ENCODE results near the gene TRIM6. TPM values are rescaled to one million over a fixed set of nuclear protein-coding genes. Genes with fewer than 3 reads are reported as not detected.
"Not testable (repeated sequence)": the region's sequence is repeated elsewhere in the genome, so short reads cannot be mapped to it uniquely, and the experiment has no call there.

The TRIM6 gene
- polyA plus RNA-seq, 10 donors = 1.0 to 2.3 (median 1.6) TPM

DNA sequence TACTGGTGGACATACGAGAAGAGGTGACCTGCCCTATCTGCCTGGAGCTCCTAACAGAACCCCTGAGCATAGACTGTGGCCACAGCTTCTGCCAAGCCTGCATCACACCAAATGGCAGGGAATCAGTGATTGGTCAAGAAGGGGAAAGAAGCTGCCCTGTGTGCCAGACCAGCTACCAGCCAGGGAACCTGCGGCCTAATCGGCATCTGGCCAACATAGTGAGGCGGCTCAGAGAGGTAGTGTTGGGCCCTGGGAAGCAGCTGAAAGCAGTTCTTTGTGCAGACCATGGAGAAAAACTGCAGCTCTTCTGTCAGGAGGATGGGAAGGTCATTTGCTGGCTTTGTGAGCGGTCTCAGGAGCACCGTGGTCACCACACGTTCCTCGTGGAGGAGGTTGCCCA, 6.9 kb downstream of the TRIM6 start:
- DNase-seq = no peak

DNA sequence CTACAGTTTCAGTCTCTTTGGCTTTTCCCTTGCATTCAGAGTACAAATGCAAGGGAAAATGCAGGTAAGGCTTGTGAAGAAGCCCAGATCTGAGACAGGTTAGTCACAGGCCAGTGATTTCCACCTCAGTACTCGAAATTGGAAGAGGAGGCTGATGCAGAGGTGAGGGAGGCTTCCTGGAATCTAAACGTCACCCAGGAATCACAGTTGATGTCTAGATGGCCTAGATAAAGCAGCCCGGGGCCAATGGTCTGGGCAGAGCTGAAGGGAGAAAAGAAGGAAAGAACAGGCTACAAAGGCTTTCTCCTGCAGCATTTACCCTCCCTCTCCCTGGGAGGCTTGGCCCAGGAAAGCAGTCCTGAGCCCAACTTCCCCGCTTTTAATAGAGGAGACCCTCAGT, 8.5 kb downstream of the TRIM6 start:
- no peak for DNase-seq

DNA sequence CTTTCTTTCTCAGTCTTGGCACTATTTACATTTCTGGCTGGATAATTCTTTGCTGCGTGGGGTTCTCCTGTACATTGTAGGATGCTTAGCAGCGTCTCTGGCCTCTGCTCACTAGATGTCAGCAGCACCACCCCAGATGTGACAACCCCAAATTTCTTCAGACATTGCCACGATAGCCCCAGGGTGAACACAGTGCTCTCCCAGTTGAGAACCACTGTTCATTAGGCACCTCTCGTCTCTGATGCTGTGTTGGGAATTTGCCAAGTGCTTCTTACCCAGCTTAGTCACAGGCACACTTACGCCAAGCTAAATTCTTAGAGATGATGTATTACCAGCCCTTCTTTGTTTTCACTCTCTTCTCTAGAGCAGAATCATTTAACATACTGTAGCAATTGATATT, 9.4 kb downstream of the TRIM6 start:
- DNase-seq = peak in 1 of 3 donors; percentile 42

DNA sequence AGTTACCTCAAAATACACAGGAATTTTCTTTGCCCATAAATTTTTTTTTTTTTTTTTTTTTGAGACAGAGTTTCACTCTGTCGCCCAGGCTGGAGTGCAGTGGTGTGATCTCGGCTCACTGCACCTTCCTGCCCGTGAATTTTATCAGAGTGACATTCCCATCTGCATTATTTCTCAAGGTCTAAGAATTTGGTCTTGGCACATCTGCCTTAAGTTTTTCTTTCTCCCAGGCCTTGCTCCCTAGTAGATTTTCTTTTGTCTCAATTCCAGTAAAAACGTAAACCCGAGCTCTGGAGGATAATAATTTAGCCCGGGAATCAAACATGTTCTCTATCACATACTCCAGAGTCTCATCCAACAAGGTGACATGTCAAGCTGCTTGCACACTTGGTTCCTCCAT, 12.4 kb downstream of the TRIM6 start:
- no peak for DNase-seq

DNA sequence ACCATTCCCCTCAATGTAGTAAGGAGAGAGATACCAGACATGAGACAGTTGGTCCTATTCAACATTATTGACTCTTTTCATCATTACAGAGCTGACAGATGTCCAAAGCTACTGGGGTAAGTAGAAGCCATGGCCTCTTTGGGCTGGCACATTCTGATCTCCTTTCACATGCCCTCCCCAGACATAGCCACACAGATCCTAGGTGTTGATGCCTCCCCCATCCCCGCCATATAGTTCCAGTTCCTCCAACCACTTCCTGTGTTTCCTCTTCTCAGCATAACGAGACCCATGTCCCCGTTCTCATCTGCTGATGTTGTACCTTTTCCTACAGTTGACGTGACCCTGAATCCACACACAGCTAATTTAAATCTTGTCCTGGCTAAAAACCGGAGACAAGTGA, 14.0 kb downstream of the TRIM6 start:
- no peak for DNase-seq

DNA sequence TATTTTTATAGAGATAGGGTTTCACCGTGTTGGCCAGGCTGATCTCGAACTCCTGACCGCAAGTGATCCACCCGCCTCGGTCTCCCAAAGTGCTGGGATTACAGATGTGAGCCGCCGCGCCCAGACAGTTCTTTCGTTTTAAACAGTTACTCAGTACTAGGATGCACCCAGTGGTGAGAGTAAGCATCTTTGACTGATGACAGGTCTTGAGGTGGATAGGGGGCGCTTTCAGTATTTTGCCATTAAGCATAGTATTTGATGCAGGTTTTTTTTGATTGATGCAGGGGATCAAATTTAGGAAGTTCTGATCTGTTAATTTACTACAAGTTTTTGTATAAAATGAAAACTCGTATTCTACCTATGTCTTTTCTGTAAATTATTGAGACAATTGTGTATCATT, 15.2 kb downstream of the TRIM6 start:
- DNase-seq = no peak

DNA sequence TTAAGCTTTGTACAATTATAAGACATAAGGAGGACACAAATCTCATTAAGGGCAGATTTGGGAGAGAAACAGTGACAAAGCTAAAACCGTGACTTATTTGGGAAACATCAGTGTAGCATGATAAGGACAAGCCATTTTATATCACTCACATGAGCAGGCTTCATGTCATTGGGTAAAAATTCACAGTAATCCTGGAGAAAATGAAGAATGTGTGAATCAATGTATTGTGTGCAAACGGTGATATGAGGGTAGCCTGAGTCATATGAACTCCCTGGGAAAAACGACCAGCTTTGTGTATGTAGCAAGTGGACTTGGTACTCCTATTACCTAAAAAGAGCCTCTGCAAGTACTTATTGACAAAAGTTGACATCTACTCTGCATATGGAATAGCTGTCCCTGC, 22.4 kb downstream of the TRIM6 start:
- DNase-seq = peak in 1 of 3 donors; percentile 36

DNA sequence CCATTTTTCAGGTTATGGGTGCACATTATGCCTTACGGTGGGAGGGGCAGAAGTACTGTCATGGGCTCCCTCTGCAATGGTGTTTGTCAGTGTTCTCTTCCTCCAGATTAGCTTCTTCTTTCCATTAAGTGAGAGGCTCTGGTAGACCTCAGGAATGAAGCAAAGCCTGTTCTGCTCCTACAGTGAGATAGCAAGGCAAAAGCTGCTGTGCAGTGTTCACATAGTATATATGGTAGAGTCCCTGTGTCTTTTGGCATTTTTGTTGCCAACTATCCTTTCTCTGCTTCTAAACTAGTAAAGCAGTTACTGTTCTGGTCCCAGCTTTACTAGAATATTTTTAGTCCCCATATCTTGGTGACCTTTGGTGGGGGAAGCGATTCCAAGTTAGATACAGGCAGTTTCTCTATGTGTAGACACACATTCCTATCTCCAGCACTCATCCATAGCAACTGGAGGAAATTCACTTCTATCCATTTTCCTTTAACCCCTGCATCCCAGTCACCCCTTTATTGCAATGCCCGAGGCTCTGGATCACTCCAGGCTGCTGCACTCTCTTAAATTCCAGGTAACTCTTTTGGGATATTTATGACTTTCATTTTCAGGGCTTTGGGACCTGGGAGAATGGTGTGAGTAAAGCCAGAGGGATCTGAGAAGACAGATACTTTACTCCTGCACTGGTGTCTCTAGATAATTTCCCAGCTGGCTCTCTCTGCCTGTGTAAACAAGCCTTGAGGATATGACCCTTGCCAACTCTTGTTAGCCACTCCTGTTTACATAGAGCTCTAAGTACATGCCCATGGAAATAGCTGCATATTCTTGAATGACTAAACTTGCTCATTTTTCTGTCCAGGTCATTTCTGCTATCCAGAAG, 24.4 kb downstream of the TRIM6 start:
- DNase-seq = no peak

DNA sequence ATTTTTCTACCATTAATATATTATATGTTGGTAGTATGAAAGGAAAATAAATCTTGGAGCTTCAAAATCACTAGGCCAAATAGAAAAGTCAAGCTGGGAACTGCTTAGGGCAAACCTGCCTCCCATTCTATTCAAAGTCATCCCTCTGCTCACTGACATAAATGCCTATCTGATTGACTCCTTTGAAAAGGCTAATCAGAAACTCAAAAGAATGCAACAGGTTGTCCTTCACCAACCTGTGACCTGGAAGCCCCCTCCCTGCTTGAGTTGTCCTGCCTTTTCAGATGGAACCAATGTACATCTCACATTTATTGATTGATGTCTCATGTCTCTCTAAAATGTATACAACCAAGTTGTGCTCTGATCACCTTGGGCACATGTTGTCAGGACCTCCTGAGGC, 25.1 kb downstream of the TRIM6 start:
- DNase-seq = no peak

DNA sequence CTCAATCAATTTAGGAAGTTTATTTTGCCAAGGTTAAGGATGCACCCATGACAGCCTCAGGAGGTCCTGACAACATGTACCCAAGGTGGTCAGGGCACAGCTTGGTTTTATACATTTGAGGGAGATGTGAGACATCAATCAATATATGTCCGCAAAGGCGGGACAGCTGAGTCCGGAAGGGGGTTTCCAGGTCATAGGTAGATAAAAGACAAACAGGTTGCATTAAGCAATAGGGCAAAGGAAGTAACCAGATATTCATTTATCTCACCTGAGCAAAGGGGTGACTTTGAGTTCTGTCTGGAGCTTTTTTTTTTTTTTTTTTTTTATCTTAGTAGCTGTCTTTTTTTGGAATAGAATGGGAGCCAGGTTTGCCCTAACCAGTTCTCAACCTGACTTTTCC, 26.4 kb downstream of the TRIM6 start:
- DNase-seq = no peak

DNA sequence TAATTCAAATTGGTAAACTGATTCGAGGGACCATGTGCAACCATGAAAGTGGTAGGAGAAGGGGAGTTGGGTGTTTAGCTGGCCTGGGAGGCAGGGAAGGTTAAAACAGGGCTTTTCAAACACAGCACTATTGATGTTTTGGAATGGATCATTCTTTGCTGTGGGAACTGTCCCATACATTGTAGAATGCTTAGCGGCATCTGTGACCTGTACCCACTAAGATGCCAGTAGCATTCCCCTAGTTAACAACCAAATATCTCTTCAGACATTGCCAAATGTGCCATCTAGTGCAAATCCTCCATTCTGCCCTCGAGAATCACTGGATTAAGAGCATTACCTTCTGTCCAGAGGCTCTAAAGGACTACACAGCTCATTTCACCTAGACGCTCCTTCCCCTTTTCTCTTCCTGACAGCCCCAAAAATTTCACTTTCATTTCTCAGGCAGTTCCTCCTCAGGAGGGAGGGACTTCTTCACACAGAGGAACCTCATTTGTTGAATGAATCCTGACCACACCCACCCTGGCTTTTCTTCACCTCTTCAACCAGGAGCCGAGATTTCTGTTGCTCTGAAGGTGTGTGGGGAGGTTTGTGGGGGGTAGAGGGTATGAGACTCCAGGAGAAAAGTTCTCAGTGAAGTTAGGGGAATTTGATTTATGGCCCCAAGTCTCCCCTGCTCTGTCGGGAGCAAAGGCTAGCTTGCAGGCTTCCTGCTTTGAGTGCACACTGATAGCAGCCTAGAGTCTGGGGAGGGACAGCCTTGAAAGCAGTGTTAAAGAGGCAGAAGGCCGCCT, 28.2 kb downstream of the TRIM6 start, which contains the start of gene TRIM34:
TSS of gene TRIM34 (plus strand) at position 513 of the 791 bp plus-strand sequence. CDS start 7,331 bp downstream, outside the sequence.
- peak; percentile 71 to 92 (median 72) for DNase-seq

DNA sequence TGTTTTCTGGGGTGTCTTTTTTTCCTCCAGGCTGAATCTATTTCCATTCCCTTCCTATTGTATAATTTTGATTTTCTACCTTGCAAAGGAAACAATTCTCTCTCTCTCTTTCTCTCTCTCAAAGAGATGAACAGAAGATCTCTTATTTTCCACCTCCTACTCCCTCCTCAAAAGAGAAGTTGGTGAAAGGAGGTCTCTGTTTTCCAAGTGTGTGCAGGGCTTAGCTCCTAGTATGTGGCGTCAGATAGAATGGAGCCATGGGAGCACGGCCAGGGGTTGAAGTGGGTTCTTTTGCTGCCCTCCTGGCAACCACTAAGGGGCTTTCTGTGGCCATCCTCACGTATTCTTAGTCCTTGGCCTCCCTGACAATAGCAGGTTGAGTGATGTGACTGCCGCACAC, 28.8 kb downstream of the TRIM6 start:
- no peak for DNase-seq

DNA sequence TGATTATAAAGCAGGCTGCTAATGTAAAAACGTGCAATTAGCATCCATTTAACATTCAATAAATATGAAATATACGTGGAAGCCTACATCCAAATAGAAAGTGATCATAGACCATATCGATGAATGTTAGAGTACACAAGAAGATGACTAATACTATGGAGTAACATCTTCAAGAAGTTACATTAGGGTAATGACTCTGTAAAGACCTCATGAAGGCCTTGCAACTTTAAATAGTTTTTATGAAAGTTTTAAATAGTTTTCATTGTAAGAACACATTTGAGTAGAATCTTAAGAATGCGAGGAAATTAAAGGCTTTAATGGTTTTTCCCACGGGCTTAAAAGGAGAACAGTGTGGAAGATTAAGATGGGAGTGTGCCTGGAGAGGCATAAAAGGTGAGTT, 29.8 kb downstream of the TRIM6 start:
- no peak for DNase-seq

DNA sequence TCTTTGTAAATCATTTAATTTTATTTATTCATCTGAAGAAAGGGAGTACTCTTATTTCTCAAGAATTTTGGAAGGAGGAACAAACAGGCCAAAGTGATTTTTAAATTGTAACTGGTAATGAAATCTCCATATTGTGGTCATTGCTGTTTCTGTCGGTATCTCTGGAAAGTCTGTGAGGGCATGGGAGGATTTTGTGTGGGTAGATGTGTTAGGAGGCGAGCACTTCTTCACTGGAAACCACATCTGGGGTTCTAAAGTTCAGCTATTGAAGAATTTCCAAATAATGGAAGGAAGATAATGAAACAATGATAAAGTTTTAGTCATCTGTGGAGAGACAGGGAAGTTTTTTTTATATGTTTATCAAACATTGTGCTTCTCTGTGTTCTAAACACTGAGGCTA, 35.0 kb downstream of the TRIM6 start:
- DNase-seq = no peak

DNA sequence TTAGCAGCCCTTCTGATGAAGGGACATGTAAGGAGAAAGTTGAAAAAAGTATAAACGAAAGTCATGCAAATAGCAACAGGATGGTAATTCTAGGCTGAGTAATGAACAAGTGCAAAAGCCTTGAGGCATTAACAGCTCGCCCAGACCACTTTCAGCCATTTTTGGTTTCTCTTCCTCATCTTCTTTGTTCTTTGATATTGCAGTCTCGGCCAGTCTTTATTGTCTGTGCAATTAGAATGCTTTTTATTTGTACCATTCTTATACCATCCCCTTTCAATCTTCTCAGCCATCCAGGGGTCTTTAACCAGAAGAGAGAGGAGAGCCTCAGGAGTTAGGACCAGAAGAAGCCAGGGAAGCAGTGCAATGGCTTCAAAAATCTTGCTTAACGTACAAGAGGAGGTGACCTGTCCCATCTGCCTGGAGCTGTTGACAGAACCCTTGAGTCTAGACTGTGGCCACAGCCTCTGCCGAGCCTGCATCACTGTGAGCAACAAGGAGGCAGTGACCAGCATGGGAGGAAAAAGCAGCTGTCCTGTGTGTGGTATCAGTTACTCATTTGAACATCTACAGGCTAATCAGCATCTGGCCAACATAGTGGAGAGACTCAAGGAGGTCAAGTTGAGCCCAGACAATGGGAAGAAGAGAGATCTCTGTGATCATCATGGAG, 35.7 kb downstream of the TRIM6 start:
- no peak for DNase-seq

DNA sequence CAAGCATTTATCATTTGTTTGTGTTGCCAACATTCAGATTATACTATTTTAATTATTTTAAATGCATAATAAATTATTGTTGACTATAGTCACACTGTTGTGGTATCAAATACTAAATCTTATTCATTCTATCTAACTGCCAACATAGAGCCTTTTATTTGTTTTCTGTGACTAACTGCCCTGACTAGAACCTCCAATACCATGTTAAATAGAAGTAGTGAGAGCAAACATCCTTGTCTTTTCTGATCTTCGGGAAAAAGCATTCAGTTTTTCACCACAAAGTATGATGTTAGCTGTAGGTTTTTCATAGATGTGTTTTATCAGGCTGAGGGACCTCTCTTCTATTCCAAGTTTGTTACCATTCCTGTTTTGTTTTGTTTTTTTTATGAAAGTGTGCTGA, 43.5 kb downstream of the TRIM6 start:
- DNase-seq = no peak

DNA sequence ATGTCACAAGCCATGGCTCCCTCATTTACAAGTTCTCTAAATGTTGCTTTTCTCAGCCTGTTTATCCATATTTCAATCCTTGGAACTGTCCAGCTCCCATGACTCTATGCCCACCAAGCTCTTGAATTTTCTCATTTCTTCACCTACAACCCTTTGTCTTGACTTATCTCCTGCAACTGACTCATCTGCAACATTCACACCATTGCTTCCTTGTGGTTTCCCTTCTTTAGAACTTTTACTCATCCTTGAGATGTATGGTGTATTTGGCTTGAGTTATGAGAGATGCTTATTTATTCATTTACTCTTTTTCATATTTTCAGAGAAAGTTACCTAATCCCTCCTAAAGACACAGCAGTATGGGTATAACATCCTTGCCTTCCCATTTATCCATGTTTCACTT, 47.1 kb downstream of the TRIM6 start:
- DNase-seq = no peak

DNA sequence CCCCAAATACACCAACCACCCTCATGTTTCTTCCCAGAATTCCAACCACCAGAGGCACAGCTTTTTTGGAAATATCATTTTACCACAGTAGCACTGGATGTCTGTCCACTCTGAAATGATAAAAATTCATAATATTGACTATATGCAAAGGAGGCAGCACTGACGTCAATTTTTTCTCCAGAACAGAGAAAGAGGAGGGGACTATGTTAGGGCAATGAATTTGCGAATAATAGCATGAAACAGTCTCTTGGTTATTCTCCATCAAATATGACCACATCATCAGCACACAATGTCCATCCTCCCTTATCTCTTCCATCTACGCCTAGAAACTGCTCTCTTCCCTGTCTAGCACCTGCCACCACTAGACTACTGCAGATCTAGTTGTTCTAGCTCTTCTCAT, 49.7 kb downstream of the TRIM6 start:
- no peak for DNase-seq

DNA sequence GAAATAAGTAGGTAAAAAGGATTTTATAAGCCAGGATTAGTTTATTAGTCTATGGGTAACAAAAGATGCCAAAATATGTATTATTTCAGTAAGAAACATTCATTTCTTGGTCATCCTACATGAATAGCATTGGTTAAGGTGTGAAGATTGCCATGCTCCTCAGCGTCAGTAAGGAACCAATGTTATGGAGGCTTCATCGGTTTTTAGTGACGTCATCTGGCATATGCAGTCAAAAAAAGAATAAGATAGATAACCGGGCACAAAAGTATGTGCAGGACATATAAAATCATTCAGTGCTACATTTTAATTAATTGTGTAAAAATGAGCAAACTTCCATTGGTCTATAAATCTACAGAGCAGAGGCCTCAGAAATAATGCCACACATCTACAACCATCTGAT, 59.0 kb downstream of the TRIM6 start:
- no peak for DNase-seq

DNA sequence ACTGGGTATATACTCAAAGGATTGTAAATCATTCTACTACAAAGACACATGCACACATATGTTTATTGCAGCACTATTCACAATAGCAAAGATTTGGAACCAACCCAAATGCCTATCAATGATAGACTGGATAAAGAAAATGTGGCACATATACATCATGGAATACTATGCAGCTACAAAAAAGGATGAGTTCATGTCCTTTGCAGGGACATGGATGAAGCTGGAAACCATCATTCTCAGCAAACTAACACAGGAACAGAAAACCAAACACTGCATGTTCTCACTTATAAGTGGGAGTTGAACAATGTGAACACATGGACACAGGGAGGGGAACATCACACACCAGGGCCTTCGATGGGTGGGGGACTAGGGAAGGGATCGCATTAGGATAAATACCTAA, 60.5 kb downstream of the TRIM6 start:
- not testable (repeated sequence) for DNase-seq

DNA sequence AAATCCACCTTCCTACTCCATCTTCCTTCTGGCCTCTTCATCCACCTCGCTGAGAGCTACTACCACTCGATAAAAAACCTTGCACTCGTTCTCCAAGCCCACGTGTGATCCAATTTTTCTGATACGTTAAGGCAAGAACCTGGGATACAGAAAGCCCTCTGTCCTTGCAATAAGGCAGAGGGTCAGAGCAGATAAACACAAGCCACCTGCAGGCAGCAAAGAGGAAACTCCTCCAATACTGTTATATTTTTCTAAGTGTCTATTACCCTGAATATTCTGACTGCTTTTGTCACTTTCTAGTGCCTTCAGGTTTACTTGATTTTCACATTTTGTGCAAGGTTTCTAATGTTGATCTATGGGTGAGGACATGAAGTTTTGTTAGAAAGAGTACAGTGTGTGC, 61.9 kb downstream of the TRIM6 start:
- no peak for DNase-seq
